ENCODE results near the gene LCN12. TPM values are rescaled to one million over a fixed set of nuclear protein-coding genes. Genes with fewer than 3 reads are reported as not detected.

The LCN12 gene
- total RNA-seq, 1 experiment from 2014 or later = 2.1 TPM

DNA sequence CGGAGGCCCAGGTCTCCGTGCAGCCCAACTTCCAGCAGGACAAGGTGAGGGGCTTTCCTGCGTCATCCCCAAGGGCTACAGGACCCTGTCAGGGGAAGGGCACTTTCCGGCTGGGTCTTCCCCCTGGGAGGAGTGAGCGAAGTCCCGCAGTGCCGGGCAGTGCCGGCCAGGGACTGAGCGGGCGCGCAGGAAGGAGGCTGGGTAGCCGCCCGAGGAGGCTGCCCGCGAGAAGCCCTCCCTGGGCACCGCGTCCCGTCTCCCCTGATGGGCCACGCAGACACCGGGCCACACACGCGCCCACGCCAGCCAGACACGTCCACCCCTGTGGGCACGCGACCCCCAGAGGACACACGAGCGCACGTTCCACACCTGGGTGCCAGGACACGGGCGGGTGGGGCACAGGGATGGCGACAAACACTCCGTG is 25.6 kb downstream of the LCN12 start:
- Mint-ChIP-seq H3K9me3 (no peaks in the 10 kb centered on the region), H3K4me1 (peaks cover 2 to 16% of the 10 kb centered on the region in 2 experiments), H3K27ac (no peak overlapping the region), H3K4me3 (peak overlapping the region; percentile 54 to 78), H3K27me3 (ENCODE audit: low read depth) (peaks cover 7% of the 10 kb centered on the region), H3K36me3 (ENCODE audit: insufficient read depth in 1 of 3, low read depth in 3 of 3) (peaks cover 0 to 3% (median 0%) of the 10 kb centered on the region in 3 experiments; a peak in 1 of 7 replicates)
- Histone ChIP-seq H3K27me3 (ENCODE audit: insufficient read depth, low read length) (no peaks in the 10 kb centered on the region), H3K18ac (ENCODE audit: insufficient read length, low read depth, low read length) (peak overlapping the region; percentile 65), H3K79me2 (ENCODE audit: insufficient read depth, low read length) (no peaks in the 10 kb centered on the region), H3K9me3 (ENCODE audit: control insufficient read depth, low read depth, low read length) (no peaks in the 10 kb centered on the region), H4K20me1 (ENCODE audit: control insufficient read depth, insufficient read depth, insufficient read length) (no peaks in the 10 kb centered on the region), H3K9ac (ENCODE audit: extremely low read depth, insufficient read length, low read length) (no peak overlapping the region), H2BK12ac (ENCODE audit: insufficient read length, low read depth, low read length) (no peak overlapping the region), H2BK15ac (ENCODE audit: low read depth, low read length) (no peak overlapping the region), H3K23ac (ENCODE audit: insufficient read length, low read depth, low read length) (no peak overlapping the region), H2AFZ (ENCODE audit: low read length) (no peak overlapping the region), H4K8ac (replicated peaks; ENCODE audit: insufficient read length, low read depth, low read length) (no peak overlapping the region), H3T11ph (ENCODE audit: low read length) (no peak overlapping the region), H4K5ac (ENCODE audit: insufficient read length, low read depth, low read length) (no peak overlapping the region), H3K23me2 (ENCODE audit: insufficient read length, low read depth, low read length, poor library complexity, severe bottlenecking) (peaks cover 9% of the 10 kb centered on the region), H3K56ac (ENCODE audit: insufficient read length, low read depth, low read length) (no peak overlapping the region), H3K27ac (ENCODE audit: insufficient read length, low read depth, low read length) (no peak overlapping the region), H3K14ac (ENCODE audit: insufficient read depth, low read length) (no peak overlapping the region), H2BK20ac (ENCODE audit: low read depth, low read length, poor library complexity, severe bottlenecking) (no peak overlapping the region), H3K4me2 (ENCODE audit: insufficient read depth, insufficient read length, low read length) (peak overlapping the region; percentile 59), H3K4ac (ENCODE audit: low read depth, low read length) (no peak overlapping the region), H3K4me1 (ENCODE audit: insufficient read depth, low read length) (no peaks in the 10 kb centered on the region; the same call in 1 of the 2 replicates), H4K91ac (ENCODE audit: insufficient read length, low read depth, low read length) (no peak overlapping the region), H2BK5ac (ENCODE audit: insufficient read length, low read length) (no peak overlapping the region), H2BK120ac (ENCODE audit: low read depth, low read length, poor library complexity, severe bottlenecking) (no peak overlapping the region), H2AK5ac (ENCODE audit: insufficient read length, low read length) (no peak overlapping the region), H3K79me1 (ENCODE audit: insufficient read depth, low read depth, low read length, poor library complexity, severe bottlenecking) (no peaks in the 10 kb centered on the region)
- no CpG with 5 or more reads among the region's 33 CpGs for WGBS (ENCODE audit: extremely low coverage, insufficient read length, low lambda C conversion rate)
- TF ChIP-seq, protein P1, sequence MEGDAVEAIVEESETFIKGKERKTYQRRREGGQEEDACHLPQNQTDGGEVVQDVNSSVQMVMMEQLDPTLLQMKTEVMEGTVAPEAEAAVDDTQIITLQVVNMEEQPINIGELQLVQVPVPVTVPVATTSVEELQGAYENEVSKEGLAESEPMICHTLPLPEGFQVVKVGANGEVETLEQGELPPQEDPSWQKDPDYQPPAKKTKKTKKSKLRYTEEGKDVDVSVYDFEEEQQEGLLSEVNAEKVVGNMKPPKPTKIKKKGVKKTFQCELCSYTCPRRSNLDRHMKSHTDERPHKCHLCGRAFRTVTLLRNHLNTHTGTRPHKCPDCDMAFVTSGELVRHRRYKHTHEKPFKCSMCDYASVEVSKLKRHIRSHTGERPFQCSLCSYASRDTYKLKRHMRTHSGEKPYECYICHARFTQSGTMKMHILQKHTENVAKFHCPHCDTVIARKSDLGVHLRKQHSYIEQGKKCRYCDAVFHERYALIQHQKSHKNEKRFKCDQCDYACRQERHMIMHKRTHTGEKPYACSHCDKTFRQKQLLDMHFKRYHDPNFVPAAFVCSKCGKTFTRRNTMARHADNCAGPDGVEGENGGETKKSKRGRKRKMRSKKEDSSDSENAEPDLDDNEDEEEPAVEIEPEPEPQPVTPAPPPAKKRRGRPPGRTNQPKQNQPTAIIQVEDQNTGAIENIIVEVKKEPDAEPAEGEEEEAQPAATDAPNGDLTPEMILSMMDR (conservative IDR thresholded peaks at IDR 0.05) = no peak
- no peak for DNase-seq
